Left lung (tissue), 14 donors: ENCODE data around the gene DKKL1. TPM values are rescaled to one million over a fixed set of nuclear protein-coding genes. Genes with fewer than 3 reads are reported as not detected.
A peak's percentile ranks its signal among the peaks of the same experiment; 100 is the strongest.

Experiments used
- ATAC-seq: fragments of 200-7000 bp; cut with Tn5 transposase; one replicate; pipeline ENCODE4 v1.9.1; 2020; ENCODE audit warnings: moderate library complexity
- DNase-seq, 4 donors: peaks; one replicate each; pipeline ENCODE4 v3.0.0-alpha.2; 2013 to 2020
- H3K27ac ChIP-seq, 2 donors: fragments of 200-600 bp; sonication (generic) in 1 of 2; one replicate each; pipeline versions ENCODE4 v1.5.0 to v1.8.0; 2020 to 2021
- H3K27me3 ChIP-seq, 2 donors: fragments of 200-600 bp; sonication (generic) in 1 of 2; one replicate each; pipeline versions ENCODE4 v1.5.0 to v1.8.0; 2020 to 2021
- H3K36me3 ChIP-seq, 2 donors: fragments of 200-600 bp; sonication (generic) in 1 of 2; one replicate each; pipeline versions ENCODE4 v1.5.0 to v1.8.0; 2020 to 2021
- H3K4me1 ChIP-seq, 2 donors: fragments of 200-600 bp; one replicate each; pipeline ENCODE4 v1.8.0; 2021
- H3K4me3 ChIP-seq, 2 donors: fragments of 200-600 bp; sonication (generic) in 1 of 2; one replicate each; pipeline versions ENCODE4 v1.5.0 to v1.8.0; 2020 to 2021; ENCODE audit warnings: mild to moderate bottlenecking in 1 of 2
- H3K9me3 ChIP-seq, 2 donors: fragments of 200-600 bp; sonication (generic) in 1 of 2; one replicate each; pipeline versions ENCODE4 v1.5.0 to v1.8.0; 2020 to 2021
- CTCF ChIP-seq, 2 donors: fragments of 200-600 bp; sonication (generic) in 1 of 2; IDR thresholded peaks; one replicate each; pipeline versions ENCODE4 v1.5.0 to v1.8.0; 2021; ENCODE audit warnings: antibody characterized with exemption in 2 of 2
- intact Hi-C, 2 donors: fragments of 100-400 bp; cut with DNase I; formaldehyde crosslinking; loops; one replicate each; pipeline versions ENCODE4 v1.11.2 to v1.14.2; 2022
- long read RNA-seq, 12 donors: library from polyadenylated mRNA in 2 of 12; unstranded in 2 of 12; transcript quantifications; one replicate each; pipeline ENCODE4 v2.0.0 and lab custom pipeline, GENCODE V29; 2019 to 2026
- polyA plus RNA-seq, 6 donors: library from polyadenylated mRNA; unstranded; fragments of 120-200 nt; gene quantifications; one replicate each; pipeline ENCODE4 v1.2.1, GENCODE V29; 2013; ENCODE audit not compliant: insufficient read length in 6 of 6
- total RNA-seq, 2 donors: library from RNA; stranded (reverse); fragmentation: NEBNext Ultra II Directional; extraction: Animal tissue kit (Norgen Biotek cat#: 25700); gene quantifications; one replicate each; pipeline ENCODE4 v1.2.1, GENCODE V29; 2021
- donor health status: DM: no; HTN: yes; CAD: no.
- donor health status: DM: no; HTN: no; CAD: no.

DKKL1 gene
- total RNA-seq (1 to 10 TPM in 1 of 2 donors, not detected in 1; 1.0 TPM), polyA plus RNA-seq (1 to 10 TPM; 3.4 to 5.5 (median 4.6) TPM)
- long read RNA-seq, donor 1: 0 reads
- long read RNA-seq, donor 2: 0 reads
- long read RNA-seq, donor 3, partial matches to known transcripts: 0 of 2 reads
- long read RNA-seq, donor 3, other reads (novel, unspliced or antisense): 0 of 2 reads
- long read RNA-seq, donor 4: 0 reads
- long read RNA-seq, donor 5: 0 reads
- long read RNA-seq, donor 6, partial matches to known transcripts: 0 of 2 reads
- long read RNA-seq, donor 6, other reads (novel, unspliced or antisense): 0 of 2 reads
- long read RNA-seq, donor 7: 0 reads
- long read RNA-seq, donor 8: 0 reads
- long read RNA-seq, donor 9: 0 reads
- long read RNA-seq, donor 10: 0 reads
- long read RNA-seq, donor 11: 0 reads
- long read RNA-seq, donor 12, partial matches to known transcripts: 0 of 3 reads
- long read RNA-seq, donor 12, other reads (novel, unspliced or antisense): 0 of 3 reads

GRCh38 chr19:49363268-49364082 is at the start of gene DKKL1:
DKKL1 (plus strand) TSS chr19:49363877; CDS start chr19:49363999, 122 bp downstream.
- no peak for TF ChIP-seq CTCF (IDR thresholded peaks at IDR 0.05)
- H3K4me3 ChIP-seq: peak within 1 kb of the TSS; percentile 55 to 71
- peak within 1 kb of the TSS; percentile 83 to 90 for H3K27ac ChIP-seq
- peak; percentile 87 for ATAC-seq
- H3K9me3 ChIP-seq: peaks cover 0 to 4% of the 10 kb centered on the region in 2 donors
- H3K4me1 ChIP-seq: peaks cover 7 to 20% of the 10 kb centered on the region in 2 donors
- intact Hi-C loops: no loop called here
- DNase-seq: peak; percentile 91 to 99 (median 97)
- peaks cover 0 to 12% of the 10 kb centered on the region in 2 donors for H3K36me3 ChIP-seq
- H3K27me3 ChIP-seq: peaks cover 0 to 43% of the 10 kb centered on the region in 2 donors

- Histone ChIP-seq H3K9me3 (peaks cover 0 to 19% of the 10 kb centered on the region in 2 donors), H3K27ac (no peak overlapping the region), H3K36me3 (peaks cover 0 to 13% of the 10 kb centered on the region in 2 donors), H3K4me1 (no peaks in the 10 kb centered on the region), H3K27me3 (no peaks in the 10 kb centered on the region), H3K4me3 (no peak overlapping the region)
- no peak for DNase-seq
- no peak for ATAC-seq
- intact Hi-C loops: no loop called here
- TF ChIP-seq CTCF (IDR thresholded peaks at IDR 0.05): no peak
Observed at GRCh38 chr19:49315111-49315510, 48.6 kb upstream of the DKKL1 start.

- H3K4me1 ChIP-seq: no peaks in the 10 kb centered on the region
- ATAC-seq: no peak
- H3K27ac ChIP-seq: no peak overlapping the region
- no peak for DNase-seq
- no peaks in the 10 kb centered on the region for H3K27me3 ChIP-seq
- no peak overlapping the region for H3K4me3 ChIP-seq
- no peak for TF ChIP-seq CTCF (IDR thresholded peaks at IDR 0.05)
- peaks cover 0 to 25% of the 10 kb centered on the region in 2 donors for H3K9me3 ChIP-seq
- H3K36me3 ChIP-seq: peaks cover 0 to 3% of the 10 kb centered on the region in 2 donors
- intact Hi-C loops: no loop called here
Observed at GRCh38 chr19:49316284-49316683, 47.4 kb upstream of the DKKL1 start.

- Histone ChIP-seq H3K27ac (no peak overlapping the region), H3K4me1 (no peaks in the 10 kb centered on the region), H3K36me3 (peaks cover 0 to 6% of the 10 kb centered on the region in 2 donors), H3K4me3 (no peak overlapping the region), H3K27me3 (no peaks in the 10 kb centered on the region), H3K9me3 (peaks cover 0 to 35% of the 10 kb centered on the region in 2 donors)
- no peak for DNase-seq
- intact Hi-C loops: no loop called here
- ATAC-seq: no peak
- TF ChIP-seq CTCF (IDR thresholded peaks at IDR 0.05): no peak
Observed at GRCh38 chr19:49318296-49318695, 45.4 kb upstream of the DKKL1 start.
